HEK293T (cell line): ENCODE measurements around the gene SPDEF.

Source experiments
- ARNT ChIP-seq: fragments of 450-650 bp; IDR thresholded peaks from 2 replicates; pipeline ENCODE4 v1.6.1; 2017; ENCODE audit warnings: mild to moderate bottlenecking
- BHLHE40 ChIP-seq: fragments of 450-650 bp; IDR thresholded peaks from 2 replicates; pipeline ENCODE4 v1.6.1; 2016; ENCODE audit warnings: mild to moderate bottlenecking, moderate library complexity, borderline replicate concordance
- CTBP1 ChIP-seq: fragments of 450-650 bp; IDR thresholded peaks from 2 replicates; pipeline ENCODE4 v1.6.1; 2016; ENCODE audit warnings: borderline replicate concordance
- ELF4 ChIP-seq: fragments of 450-650 bp; IDR thresholded peaks from 2 replicates; pipeline ENCODE4 v1.6.1; 2017; ENCODE audit warnings: antibody characterized with exemption
- FOXA1 ChIP-seq: fragments of 450-650 bp; IDR thresholded peaks from 2 replicates; pipeline ENCODE4 v1.6.1; 2016; ENCODE audit warnings: mild to moderate bottlenecking
- FOXK2 ChIP-seq: fragments of 450-650 bp; IDR thresholded peaks from 2 replicates; pipeline ENCODE4 v1.6.1; 2016; ENCODE audit warnings: mild to moderate bottlenecking
- HDGF ChIP-seq: fragments of 450-650 bp; IDR thresholded peaks from 2 replicates; pipeline ENCODE4 v1.6.1; 2017; ENCODE audit warnings: antibody characterized with exemption, borderline replicate concordance
- LEF1 ChIP-seq: fragments of 450-650 bp; IDR thresholded peaks from 2 replicates; pipeline ENCODE4 v1.6.1; 2017; ENCODE audit warnings: mild to moderate bottlenecking, borderline replicate concordance
- NFRKB ChIP-seq: fragments of 450-650 bp; IDR thresholded peaks from 2 replicates; pipeline ENCODE4 v1.6.1; 2016; ENCODE audit warnings: mild to moderate bottlenecking, moderate library complexity
- SP1 ChIP-seq: fragments of 450-650 bp; IDR thresholded peaks from 2 replicates; pipeline ENCODE4 v1.6.1; 2017
- SUZ12 ChIP-seq: fragments of 450-650 bp; IDR thresholded peaks from 2 replicates; pipeline ENCODE4 v1.6.1; 2016; ENCODE audit warnings: mild to moderate bottlenecking
- TARDBP ChIP-seq: fragments of 450-650 bp; IDR thresholded peaks from 2 replicates; pipeline ENCODE4 v1.6.1; 2016
- ZNF384 ChIP-seq: fragments of 450-650 bp; IDR thresholded peaks from 2 replicates; pipeline ENCODE4 v1.6.1; 2016

GRCh38 chr6:34589140-34589539, 33.0 kb upstream of the SPDEF start:
- TF ChIP-seq SP1 (no peak), HDGF (no peak), BHLHE40 (no peak), NFRKB (no peak), ELF4 (no peak), ARNT (no peak), ZNF384 (no peak), TARDBP (no peak), SUZ12 (no peak), FOXA1 (no peak), FOXK2 (no peak), CTBP1 (no peak), LEF1 (no peak)
